Ecto neural progenitor cell (in vitro differentiated cells): ENCODE measurements around the gene AK1.
"Not testable (repeated sequence)": the region's sequence is repeated elsewhere in the genome, so short reads cannot be mapped to it uniquely, and the experiment has no call there.

Source experiments
- DNase-seq: peaks from one replicate; pipeline ENCODE4 v3.0.0-alpha.2; 2018; ENCODE audit warnings: low spot score

The AK1 gene

GRCh38 chr9:127847833-127848755, 29.4 kb downstream of the AK1 start:
- no peak for DNase-seq

GRCh38 chr9:127847178-127847510, 30.3 kb downstream of the AK1 start:
- DNase-seq, result no peak

- DNase-seq, result no peak
Observed at GRCh38 chr9:127846443-127847177, 30.9 kb downstream of the AK1 start.

GRCh38 chr9:127845619-127846018, 31.9 kb downstream of the AK1 start:
- DNase-seq, result not testable (repeated sequence)

GRCh38 chr9:127844821-127845359, 32.6 kb downstream of the AK1 start:
- DNase-seq, result no peak

- DNase-seq, result no peak
Observed at GRCh38 chr9:127841087-127841835, 36.2 kb downstream of the AK1 start.

- DNase-seq, result no peak
Observed at GRCh38 chr9:127838375-127839078, 38.9 kb downstream of the AK1 start.

GRCh38 chr9:127837346-127837745, 40.1 kb downstream of the AK1 start:
- no peak for DNase-seq

- not testable (repeated sequence) for DNase-seq
Observed at GRCh38 chr9:127836561-127836960, 40.9 kb downstream of the AK1 start.

GRCh38 chr9:127835991-127836516, 41.4 kb downstream of the AK1 start:
- no peak for DNase-seq

- no peak for DNase-seq
Observed at GRCh38 chr9:127833555-127833954, 43.9 kb downstream of the AK1 start.

- no peak for DNase-seq
Observed at GRCh38 chr9:127832248-127832647, 45.2 kb downstream of the AK1 start.

GRCh38 chr9:127829205-127829906, 48.1 kb downstream of the AK1 start:
- no peak for DNase-seq

- DNase-seq, result peak; percentile 94
Observed at GRCh38 chr9:127828262-127829031, 49.0 kb downstream of the AK1 start.

GRCh38 chr9:127826253-127826913, 51.1 kb downstream of the AK1 start:
- DNase-seq, result no peak

- DNase-seq, result peak; percentile 90
Observed at GRCh38 chr9:127825319-127826051, 52.0 kb downstream of the AK1 start.

GRCh38 chr9:127822108-127822507, 55.4 kb downstream of the AK1 start:
- no peak for DNase-seq

GRCh38 chr9:127818574-127818973, 58.9 kb downstream of the AK1 start:
- DNase-seq, result no peak
